Effector CD8-positive, alpha-beta T cell (primary cell): ENCODE results near the gene GALNS.

Experiments used
- DNase-seq: peaks from one replicate; lab custom pipeline; 2025; lab: John Stamatoyannopoulos, UW

GALNS gene

GRCh38 chr16:88816736-88817535 is 39.8 kb downstream of the GALNS start:
- no peak for DNase-seq

- DNase-seq = peak; percentile 27
Observed at GRCh38 chr16:88815901-88816589, 40.7 kb downstream of the GALNS start.

- DNase-seq = no peak
Observed at GRCh38 chr16:88815227-88815626, 41.5 kb downstream of the GALNS start.

GRCh38 chr16:88814144-88814502 is 42.6 kb downstream of the GALNS start:
- DNase-seq = no peak

GRCh38 chr16:88813269-88814143 is 43.2 kb downstream of the GALNS start:
- no peak for DNase-seq

- no peak for DNase-seq
Observed at GRCh38 chr16:88812513-88813268, 44.1 kb downstream of the GALNS start.

GRCh38 chr16:88811769-88812512 is 44.8 kb downstream of the GALNS start, which contains the start of gene APRT:
TSS of gene APRT (minus strand) at chr16:88811928. CDS start at chr16:88811899, 29 bp downstream.
- DNase-seq = peak; percentile 93

- DNase-seq = peak; percentile 61
Observed at GRCh38 chr16:88810912-88811768, 45.6 kb downstream of the GALNS start.

GRCh38 chr16:88810166-88810911 is 46.4 kb downstream of the GALNS start:
- DNase-seq = no peak

- DNase-seq = no peak
Observed at GRCh38 chr16:88809676-88810165, 47.0 kb downstream of the GALNS start.

GRCh38 chr16:88809068-88809675 is 47.6 kb downstream of the GALNS start:
- DNase-seq = no peak

- DNase-seq = no peak
Observed at GRCh38 chr16:88807626-88808453, 48.9 kb downstream of the GALNS start.

- DNase-seq = no peak
Observed at GRCh38 chr16:88807142-88807625, 49.6 kb downstream of the GALNS start.

GRCh38 chr16:88806491-88807111 is 50.1 kb downstream of the GALNS start:
- no peak for DNase-seq

- DNase-seq = no peak
Observed at GRCh38 chr16:88805887-88806393, 50.8 kb downstream of the GALNS start.

GRCh38 chr16:88805340-88805715 is 51.4 kb downstream of the GALNS start:
- DNase-seq = no peak
